Tibial nerve (tissue), 4 donors: Measurements from ENCODE around the gene ATP6V0B.

Experiments
- CTCF ChIP-seq, 5 experiments: fragments of 200-600 bp in 3 of 5; fragments of 450-650 bp in 2 of 5; sonication (generic) in 3 of 5; IDR thresholded peaks; one replicate each; pipeline ENCODE4 v1.5.1; 2016 to 2019; ENCODE audit warnings: antibody characterized with exemption in 5 of 5, mild to moderate bottlenecking in 3 of 5, moderate library complexity in 2 of 5
- EP300 ChIP-seq, 2 donors: sonication (generic); formaldehyde crosslinking; IDR thresholded peaks; one replicate each; pipeline ENCODE4 v1.6.1; 2017; ENCODE audit warnings: antibody characterized with exemption in 2 of 2, mild to moderate bottlenecking in 1 of 2
- POLR2A ChIP-seq, 2 donors: fragments of 450-650 bp; IDR thresholded peaks; one replicate each; pipeline ENCODE4 v1.6.1; 2017; ENCODE audit warnings: antibody characterized with exemption in 2 of 2, mild to moderate bottlenecking in 2 of 2, moderate library complexity in 2 of 2

DNA sequence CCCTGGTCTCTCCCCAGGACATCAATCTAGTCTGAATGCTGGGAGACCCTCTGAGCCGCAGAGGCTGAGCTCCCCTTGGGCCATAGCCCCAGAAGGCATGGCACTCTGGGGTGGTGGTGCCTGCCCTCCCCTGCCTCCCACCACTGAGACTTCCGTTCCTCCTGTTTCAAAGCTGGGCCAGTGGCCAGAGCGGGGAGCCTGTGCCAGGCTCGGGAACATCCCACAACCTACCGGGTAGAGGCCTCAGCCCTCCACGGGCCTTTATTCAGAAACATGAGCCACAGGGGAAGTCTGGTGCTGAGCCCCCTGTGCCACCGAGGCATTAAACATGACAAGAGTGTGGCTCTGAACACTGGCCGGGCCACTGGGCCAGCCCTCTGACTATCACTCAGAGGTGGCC is 24.7 kb downstream of the ATP6V0B start:
- TF ChIP-seq POLR2A (IDR thresholded peaks at IDR 0.05) (no peak), CTCF (IDR thresholded peaks at IDR 0.05) (no peak), EP300 (IDR thresholded peaks at IDR 0.05) (no peak)
